Measurements from ENCODE around the gene KCTD4.

KCTD4 gene

GRCh38 chr13:45218689-45219088 is 17.8 kb upstream of the KCTD4 start:
- TF ChIP-seq, protein P1, sequence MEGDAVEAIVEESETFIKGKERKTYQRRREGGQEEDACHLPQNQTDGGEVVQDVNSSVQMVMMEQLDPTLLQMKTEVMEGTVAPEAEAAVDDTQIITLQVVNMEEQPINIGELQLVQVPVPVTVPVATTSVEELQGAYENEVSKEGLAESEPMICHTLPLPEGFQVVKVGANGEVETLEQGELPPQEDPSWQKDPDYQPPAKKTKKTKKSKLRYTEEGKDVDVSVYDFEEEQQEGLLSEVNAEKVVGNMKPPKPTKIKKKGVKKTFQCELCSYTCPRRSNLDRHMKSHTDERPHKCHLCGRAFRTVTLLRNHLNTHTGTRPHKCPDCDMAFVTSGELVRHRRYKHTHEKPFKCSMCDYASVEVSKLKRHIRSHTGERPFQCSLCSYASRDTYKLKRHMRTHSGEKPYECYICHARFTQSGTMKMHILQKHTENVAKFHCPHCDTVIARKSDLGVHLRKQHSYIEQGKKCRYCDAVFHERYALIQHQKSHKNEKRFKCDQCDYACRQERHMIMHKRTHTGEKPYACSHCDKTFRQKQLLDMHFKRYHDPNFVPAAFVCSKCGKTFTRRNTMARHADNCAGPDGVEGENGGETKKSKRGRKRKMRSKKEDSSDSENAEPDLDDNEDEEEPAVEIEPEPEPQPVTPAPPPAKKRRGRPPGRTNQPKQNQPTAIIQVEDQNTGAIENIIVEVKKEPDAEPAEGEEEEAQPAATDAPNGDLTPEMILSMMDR (IDR thresholded peaks at IDR 0.05; ENCODE audit: low read length, missing control alignments) = no peak
- no peak for DNase-seq (ENCODE audit: low read depth)
- no peak overlapping the region for H3K4me3 ChIP-seq (replicated peaks; ENCODE audit: low read depth, low read length)

GRCh38 chr13:45216193-45216592 is 15.3 kb upstream of the KCTD4 start:
- DNase-seq (ENCODE audit: low read depth) = no peak
- TF ChIP-seq, protein P1 (IDR thresholded peaks at IDR 0.05; ENCODE audit: low read length, missing control alignments) = no peak
- H3K4me3 ChIP-seq (replicated peaks; ENCODE audit: low read depth, low read length) = no peak overlapping the region

- H3K4me3 ChIP-seq (replicated peaks; ENCODE audit: low read depth, low read length) = no peak overlapping the region
- TF ChIP-seq, protein P1 (IDR thresholded peaks at IDR 0.05; ENCODE audit: low read length, missing control alignments) = no peak
- DNase-seq (ENCODE audit: low read depth) = no peak
Observed at GRCh38 chr13:45215392-45216077, 14.7 kb upstream of the KCTD4 start.

- TF ChIP-seq, protein P1 (IDR thresholded peaks at IDR 0.05; ENCODE audit: low read length, missing control alignments) = no peak
- peak; percentile 92 for DNase-seq (ENCODE audit: low read depth)
- no peak overlapping the region for H3K4me3 ChIP-seq (replicated peaks; ENCODE audit: low read depth, low read length)
Observed at GRCh38 chr13:45209229-45209628, 8.4 kb upstream of the KCTD4 start.

DNA sequence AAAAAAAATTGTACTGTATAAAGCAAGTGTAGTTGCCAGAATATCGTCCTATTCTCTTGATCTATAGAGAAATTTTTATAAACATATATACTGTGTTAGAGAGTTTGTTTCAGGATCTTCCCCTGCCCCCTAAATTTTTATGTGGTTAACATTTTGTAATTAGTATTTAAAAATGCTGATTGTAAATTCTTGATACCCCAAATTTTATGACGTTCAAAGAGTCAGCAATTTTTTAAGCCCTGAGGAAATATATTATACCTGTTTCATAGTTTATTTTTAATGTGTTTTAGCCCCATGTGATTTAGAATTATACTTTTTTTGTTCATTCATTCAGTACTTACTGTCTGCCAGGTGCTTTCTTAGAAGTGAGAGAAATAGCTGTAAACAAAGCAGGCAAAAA is 7.3 kb upstream of the KCTD4 start:
- no peak for DNase-seq (ENCODE audit: low read depth)
- H3K4me3 ChIP-seq (replicated peaks; ENCODE audit: low read depth, low read length) = no peak overlapping the region
- TF ChIP-seq, protein P1 (IDR thresholded peaks at IDR 0.05; ENCODE audit: low read length, missing control alignments) = no peak

DNA sequence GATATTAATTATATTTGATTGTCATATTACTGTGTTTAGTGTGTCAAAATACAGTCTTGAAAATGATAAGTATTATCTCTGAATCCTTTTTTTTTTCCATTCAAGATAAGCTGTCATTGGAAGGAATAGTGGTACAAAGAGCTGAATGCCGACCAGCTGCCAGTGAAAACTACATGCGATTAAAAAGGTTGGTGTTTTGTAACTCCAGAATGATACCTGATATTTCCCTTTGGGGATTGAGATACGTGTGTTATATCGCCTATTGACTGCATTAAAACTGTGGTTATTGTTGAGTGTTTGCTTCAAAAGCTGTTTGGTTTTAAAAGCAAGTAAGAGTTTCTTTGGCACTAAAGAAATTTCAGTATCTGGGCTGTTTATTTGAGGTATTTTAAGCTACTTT is 6.5 kb upstream of the KCTD4 start:
- TF ChIP-seq, protein P1 (IDR thresholded peaks at IDR 0.05; ENCODE audit: low read length, missing control alignments) = no peak
- H3K4me3 ChIP-seq (replicated peaks; ENCODE audit: low read depth, low read length) = no peak overlapping the region
- DNase-seq (ENCODE audit: low read depth) = no peak

DNA sequence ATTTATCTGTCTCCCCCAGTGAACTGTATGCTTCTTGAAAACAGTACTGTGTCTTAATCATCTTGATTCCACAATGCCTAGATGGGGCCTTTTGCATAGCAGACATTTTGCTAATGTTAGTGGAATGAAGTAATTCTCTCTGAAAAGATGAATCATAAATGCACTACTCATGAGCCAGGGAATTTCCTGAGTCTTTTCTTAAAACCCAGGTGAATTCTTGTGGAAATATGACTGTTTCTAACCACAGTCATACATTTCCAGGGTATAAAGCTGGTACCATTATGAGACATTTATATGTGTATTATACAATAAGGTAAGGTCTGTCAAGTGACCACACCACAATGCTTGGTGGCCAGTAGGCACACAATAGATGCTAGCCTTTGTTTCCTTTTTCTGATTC is 5.5 kb upstream of the KCTD4 start:
- H3K4me3 ChIP-seq (replicated peaks; ENCODE audit: low read depth, low read length) = no peak overlapping the region
- TF ChIP-seq, protein P1 (IDR thresholded peaks at IDR 0.05; ENCODE audit: low read length, missing control alignments) = no peak
- peak; percentile 92 for DNase-seq (ENCODE audit: low read depth)

Data from fibroblast of pulmonary artery (primary cell).